Stimulated activated CD4-positive, alpha-beta T cell treated with anti-CD3 and anti-CD28 coated beads, Interleukin-1b, Interleukin-23, amount 100 ng/mL, for 1 hour (primary cell): Measurements from ENCODE around the gene DLG4.

Experiments used
- DNase-seq, 2 donors: peaks; one replicate each; pipeline ENCODE4 v3.0.0-alpha.2; 2020; ENCODE audit warnings: low read depth in 2 of 2

The DLG4 gene

GRCh38 chr17:7229504-7229903 lies 9.9 kb upstream of the DLG4 start:
- no peak for DNase-seq

- no peak for DNase-seq
Measured at GRCh38 chr17:7228920-7229319, 9.3 kb upstream of the DLG4 start.

GRCh38 chr17:7226721-7227710 lies 7.4 kb upstream of the DLG4 start:
- no peak for DNase-seq

- DNase-seq = no peak
Measured at GRCh38 chr17:7225711-7226331, 6.2 kb upstream of the DLG4 start.

- no peak for DNase-seq
Measured at GRCh38 chr17:7224661-7225111, 5.0 kb upstream of the DLG4 start.

- DNase-seq = no peak
Measured at GRCh38 chr17:7224110-7224509, 4.5 kb upstream of the DLG4 start.

GRCh38 chr17:7223375-7223774 lies 3.7 kb upstream of the DLG4 start:
- DNase-seq = no peak

- no peak for DNase-seq
Measured at GRCh38 chr17:7222972-7223292, 3.3 kb upstream of the DLG4 start.

- no peak for DNase-seq
Measured at GRCh38 chr17:7222093-7222971, 2.7 kb upstream of the DLG4 start.

GRCh38 chr17:7221278-7222092 lies 1.8 kb upstream of the DLG4 start:
- no peak for DNase-seq

- no peak for DNase-seq
Measured at GRCh38 chr17:7220593-7221277, 1.1 kb upstream of the DLG4 start.

- DNase-seq = no peak
Measured at GRCh38 chr17:7219229-7219811, 316 bp downstream of the DLG4 start.

GRCh38 chr17:7218758-7219157 lies 878 bp downstream of the DLG4 start:
- no peak for DNase-seq

- DNase-seq = no peak
Measured at GRCh38 chr17:7218166-7218565, 1.5 kb downstream of the DLG4 start.

- DNase-seq = no peak
Measured at GRCh38 chr17:7217113-7217987, 2.3 kb downstream of the DLG4 start.

- no peak for DNase-seq
Measured at GRCh38 chr17:7216242-7217112, 3.2 kb downstream of the DLG4 start.

GRCh38 chr17:7215652-7216180 lies 3.9 kb downstream of the DLG4 start:
- DNase-seq = no peak

GRCh38 chr17:7215136-7215638 lies 4.4 kb downstream of the DLG4 start:
- DNase-seq = no peak
